Hepatic stellate cell (primary cell): ENCODE results near the gene GPR161.

Experiments
- DNase-seq: peaks from one replicate; pipeline ENCODE4 v3.0.0; 2011; ENCODE audit warnings: low spot score

Gene GPR161

GRCh38 chr1:168031627-168032026 lies 105.1 kb downstream of the GPR161 start:
- DNase-seq: no peak

- no peak for DNase-seq
Observed at GRCh38 chr1:168031198-168031597, 105.5 kb downstream of the GPR161 start.
